HG02763 (cell line): ENCODE data around the gene HAP1.
"Not testable (repeated sequence)": the region's sequence is repeated elsewhere in the genome, so short reads cannot be mapped to it uniquely, and the experiment has no call there.

Experiments
- ATAC-seq: cut with Tn5 transposase; IDR thresholded peaks from one replicate; pipeline ENCODE4 v1.9.1; 2021; ENCODE audit warnings: mild to moderate bottlenecking, moderate library complexity; ENCODE audit not compliant: unreplicated experiment

The HAP1 gene

GRCh38 chr17:41675157-41676057, 59.0 kb downstream of the HAP1 start:
- not testable (repeated sequence) for ATAC-seq
